OCI-LY3 (cell line): ENCODE data around the gene TRPV6.

Experiments used
- EZH2phosphoT487 ChIP-seq: fragments of 200-600 bp; shearing (Covaris generic); IDR thresholded peaks from 2 replicates; pipeline ENCODE4 v1.6.1; 2018; ENCODE audit warnings: antibody characterized with exemption, mixed run types, low read depth
- TF ChIP-seq, protein P1 (sequence below): fragments of 200-600, 300-600 bp; sonication (generic); IDR thresholded peaks from 2 replicates; pipeline ENCODE4 v1.5.1; 2014; ENCODE audit warnings: antibody characterized with exemption, low read length, low read depth

DNA sequence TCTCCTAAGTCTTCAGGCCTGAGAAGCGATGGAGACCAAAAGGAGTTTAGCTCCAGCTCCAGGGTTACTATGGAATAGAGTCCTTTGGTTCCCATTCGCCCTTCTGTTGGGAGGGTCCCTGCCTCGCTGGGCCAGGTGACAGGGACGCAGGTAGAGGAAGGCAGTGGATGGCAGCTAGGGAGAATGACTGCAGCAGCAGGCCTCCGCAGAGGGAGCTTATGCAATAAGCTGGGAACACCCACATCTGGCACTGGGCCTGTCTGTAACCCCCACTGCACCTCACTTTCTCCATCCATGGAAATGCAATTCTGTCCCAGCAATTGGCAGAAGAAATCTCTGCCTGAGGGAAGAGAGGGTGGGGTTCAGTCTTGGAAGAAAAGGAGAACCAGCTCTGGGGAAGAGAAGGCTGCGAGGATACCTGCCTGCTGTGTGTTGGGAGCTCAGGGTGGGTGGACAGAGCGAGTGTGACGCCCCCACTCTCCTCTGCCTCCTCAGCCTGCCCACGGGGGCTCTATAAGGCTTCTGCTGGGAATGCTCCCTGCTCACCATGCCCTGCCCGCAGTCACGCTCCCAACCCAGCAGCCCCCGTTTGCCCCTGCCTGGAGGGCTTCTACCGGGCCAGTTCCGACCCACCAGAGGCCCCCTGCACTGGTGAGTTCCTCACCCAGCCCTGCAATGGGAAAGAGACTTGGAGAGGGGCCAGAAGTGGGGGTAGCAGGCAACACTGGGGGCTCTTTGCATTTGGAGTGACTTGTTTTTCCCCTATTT is 20.4 kb downstream of the TRPV6 start:
- TF ChIP-seq, protein P1, sequence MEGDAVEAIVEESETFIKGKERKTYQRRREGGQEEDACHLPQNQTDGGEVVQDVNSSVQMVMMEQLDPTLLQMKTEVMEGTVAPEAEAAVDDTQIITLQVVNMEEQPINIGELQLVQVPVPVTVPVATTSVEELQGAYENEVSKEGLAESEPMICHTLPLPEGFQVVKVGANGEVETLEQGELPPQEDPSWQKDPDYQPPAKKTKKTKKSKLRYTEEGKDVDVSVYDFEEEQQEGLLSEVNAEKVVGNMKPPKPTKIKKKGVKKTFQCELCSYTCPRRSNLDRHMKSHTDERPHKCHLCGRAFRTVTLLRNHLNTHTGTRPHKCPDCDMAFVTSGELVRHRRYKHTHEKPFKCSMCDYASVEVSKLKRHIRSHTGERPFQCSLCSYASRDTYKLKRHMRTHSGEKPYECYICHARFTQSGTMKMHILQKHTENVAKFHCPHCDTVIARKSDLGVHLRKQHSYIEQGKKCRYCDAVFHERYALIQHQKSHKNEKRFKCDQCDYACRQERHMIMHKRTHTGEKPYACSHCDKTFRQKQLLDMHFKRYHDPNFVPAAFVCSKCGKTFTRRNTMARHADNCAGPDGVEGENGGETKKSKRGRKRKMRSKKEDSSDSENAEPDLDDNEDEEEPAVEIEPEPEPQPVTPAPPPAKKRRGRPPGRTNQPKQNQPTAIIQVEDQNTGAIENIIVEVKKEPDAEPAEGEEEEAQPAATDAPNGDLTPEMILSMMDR = no peak
- no peak for TF ChIP-seq EZH2phosphoT487
